MM.1S (cell line): ENCODE results near the gene EMX2.

Experiments
- CTCF ChIP-seq: fragments of 300-600 bp; sonication (generic); IDR thresholded peaks from 2 replicates; pipeline ENCODE4 v1.5.1; 2016; ENCODE audit warnings: antibody characterized with exemption, low read length, mixed read lengths
- EZH2 ChIP-seq: fragments of 300-600 bp; sonication (generic); optimal IDR thresholded peaks from 2 replicates; pipeline ENCODE3; 2017; ENCODE audit warnings: low read depth, mild to moderate bottlenecking, antibody characterized with exemption, low read length, mixed read lengths
- EZH2phosphoT487 ChIP-seq: fragments of 300-600 bp; sonication (generic); IDR thresholded peaks from 2 replicates; pipeline ENCODE4 v1.6.1; 2018; ENCODE audit warnings: antibody characterized with exemption, low read length

- TF ChIP-seq CTCF (no peak), EZH2phosphoT487 (no peak), EZH2 (no peak)
Measured at GRCh38 chr10:117581961-117582360, 39.4 kb downstream of the EMX2 start.
